Measurements from ENCODE around the gene C19orf85. TPM values are rescaled to one million over a fixed set of nuclear protein-coding genes. Genes with fewer than 3 reads are reported as not detected.

The C19orf85 gene
- total and polyA plus RNA-seq, 4 experiments from 2014 or later, result not detected

- Mint-ChIP-seq H3K27me3 (peaks cover 0 to 3% of the 10 kb centered on the region in 2 donors), H3K4me1 (peaks cover 9 to 29% (median 20%) of the 10 kb centered on the region in 4 donors), H3K36me3 (no peaks in the 10 kb centered on the region), H3K27ac (no peak overlapping the region), H3K4me3 (peak overlapping the region in 3 of 8 donors; percentile 15 to 46 (median 43)), H3K9me3 (peaks cover 0 to 2% (median 0%) of the 10 kb centered on the region in 8 donors)
- no peak for DNase-seq
- peaks cover 25% of the 10 kb centered on the region for H3K4me1 ChIP-seq (ENCODE audit: insufficient read depth, low read length)
- H3K36me3 ChIP-seq (ENCODE audit: insufficient read depth, low read length), result no peaks in the 10 kb centered on the region
- ChIA-PET POLR2A (ENCODE audit: partially characterized antibody) (interaction anchor here (0.6 kb wide), 1 partner anchor 188 kb away, joined by 3 read pairs; no protein-coding TSS in a partner anchor), CTCF (ENCODE audit: partially characterized antibody) (interaction anchor here (0.7 to 6.3 kb wide), 8 partner anchors 11 to 332 kb away, joined by 3 to 41 read pairs (median 7); partner anchors contain the start of gene UBE2S)
- H3K9me3 ChIP-seq (ENCODE audit: control insufficient read depth in 1 of 2, low read length in 2 of 2), result no peaks in the 10 kb centered on the region
- no peak overlapping the region for H3K4me3 ChIP-seq (ENCODE audit: low read length in 2 of 2)
- intact Hi-C loops (cut with micrococcal nuclease), result no loop called here
- no peaks in the 10 kb centered on the region for H3K27me3 ChIP-seq (ENCODE audit: insufficient read depth, low read length)
- H3K27ac ChIP-seq (ENCODE audit: low read depth, low read length), result no peak overlapping the region
Observed at GRCh38 chr19:55419624-55420236, 44.8 kb downstream of the C19orf85 start.

- no peaks in the 10 kb centered on the region for H3K36me3 ChIP-seq (ENCODE audit: insufficient read depth, low read length)
- ChIA-PET CTCF (ENCODE audit: partially characterized antibody) (interaction anchor here (1.1 to 6.3 kb wide), 9 partner anchors 11 to 331 kb away, joined by 3 to 41 read pairs (median 10); partner anchors contain the start of gene UBE2S), POLR2A (ENCODE audit: partially characterized antibody) (interaction anchor here (1.0 to 1.5 kb wide), 3 partner anchors 11 to 164 kb away, joined by 3 to 5 read pairs (median 3); partner anchors contain the start of gene UBE2S)
- Mint-ChIP-seq H3K9me3 (no peaks in the 10 kb centered on the region), H3K27ac (no peak overlapping the region), H3K36me3 (no peaks in the 10 kb centered on the region), H3K4me3 (no peak overlapping the region), H3K27me3 (peaks cover 0 to 3% of the 10 kb centered on the region in 2 donors), H3K4me1 (peaks cover 9 to 29% (median 20%) of the 10 kb centered on the region in 4 donors)
- H3K27me3 ChIP-seq (ENCODE audit: insufficient read depth, low read length), result no peaks in the 10 kb centered on the region
- peaks cover 25% of the 10 kb centered on the region for H3K4me1 ChIP-seq (ENCODE audit: insufficient read depth, low read length)
- intact Hi-C loops (cut with micrococcal nuclease), result no loop called here
- no peak overlapping the region for H3K27ac ChIP-seq (ENCODE audit: low read depth, low read length)
- H3K9me3 ChIP-seq (ENCODE audit: control insufficient read depth in 1 of 2, low read length in 2 of 2), result no peaks in the 10 kb centered on the region
- no peak overlapping the region for H3K4me3 ChIP-seq (ENCODE audit: low read length in 2 of 2)
- no peak for DNase-seq
Observed at GRCh38 chr19:55419103-55419502, 45.4 kb downstream of the C19orf85 start.

GRCh38 chr19:55418185-55418584 lies 46.4 kb downstream of the C19orf85 start:
- Mint-ChIP-seq H3K36me3 (no peaks in the 10 kb centered on the region), H3K27ac (peak overlapping the region in 3 of 7 donors; percentile 48 to 74 (median 68)), H3K9me3 (no peaks in the 10 kb centered on the region), H3K4me3 (no peak overlapping the region), H3K4me1 (peaks cover 9 to 29% (median 20%) of the 10 kb centered on the region in 4 donors), H3K27me3 (peaks cover 0 to 3% of the 10 kb centered on the region in 2 donors)
- Histone ChIP-seq H3K36me3 (ENCODE audit: insufficient read depth, low read length) (no peaks in the 10 kb centered on the region), H3K27ac (ENCODE audit: low read depth, low read length) (no peak overlapping the region), H3K27me3 (ENCODE audit: insufficient read depth, low read length) (no peaks in the 10 kb centered on the region), H3K4me1 (ENCODE audit: insufficient read depth, low read length) (peaks cover 25% of the 10 kb centered on the region), H3K4me3 (ENCODE audit: low read length in 2 of 2) (no peak overlapping the region), H3K9me3 (ENCODE audit: control insufficient read depth in 1 of 2, low read length in 2 of 2) (no peaks in the 10 kb centered on the region)
- peak; percentile 54 to 61 (median 60) for DNase-seq
- POLR2A ChIA-PET (ENCODE audit: partially characterized antibody), result interaction anchor here (1.0 to 1.5 kb wide), 4 partner anchors 10 to 163 kb away, joined by 3 to 6 read pairs (median 4); partner anchors contain the start of genes RPL28 and UBE2S
- CTCF ChIA-PET (ENCODE audit: partially characterized antibody), result interaction anchor here (1.2 to 6.3 kb wide), 11 partner anchors 10 to 331 kb away, joined by 3 to 41 read pairs (median 6); partner anchors contain the start of genes KMT5C and UBE2S
- intact Hi-C loops (cut with micrococcal nuclease), result loop anchor here (1.0 kb wide), 3 partner anchors 116 to 206 kb away; no protein-coding TSS in a partner anchor

Other genes with a start within 250 kb of the C19orf85 start
- gene TMEM86B, start 236.0 kb downstream of the C19orf85 start, total RNA-seq, result 10 to 100 TPM; 19.7 to 22.1 TPM
- gene TMEM86B, start 236.0 kb downstream of the C19orf85 start, polyA plus RNA-seq, result 1 to 10 TPM in 1 of 2 donors, not detected in 1; 3.5 TPM
- 100 to 1,000 TPM; 161 to 162 TPM for gene PPP6R1, start 205.7 kb downstream of the C19orf85 start, total RNA-seq
- 100 to 1,000 TPM in 1 of 2 donors, 10 to 100 TPM in 1; 22.9 to 107 TPM for gene PPP6R1, start 205.7 kb downstream of the C19orf85 start, polyA plus RNA-seq
- 10 to 100 TPM; 17.9 to 18.5 TPM for gene HSPBP1, start 184.6 kb downstream of the C19orf85 start, total RNA-seq
- gene HSPBP1, start 184.6 kb downstream of the C19orf85 start, polyA plus RNA-seq, result 10 to 100 TPM; 35.7 to 38.7 TPM
- 1 to 10 TPM; 1.4 to 1.7 TPM for gene BRSK1, start 180.8 kb downstream of the C19orf85 start, total RNA-seq
- not detected for gene BRSK1, start 180.8 kb downstream of the C19orf85 start, polyA plus RNA-seq
- 1 to 10 TPM in 1 of 2 experiments, under 1 TPM in 1; 0.87 to 1.3 TPM for gene TMEM150B, start 139.4 kb downstream of the C19orf85 start, total RNA-seq
- not detected for gene TMEM150B, start 139.4 kb downstream of the C19orf85 start, polyA plus RNA-seq
- gene KMT5C, start 124.9 kb downstream of the C19orf85 start, total RNA-seq, result 10 to 100 TPM; 23.1 to 23.5 TPM
- 1 to 10 TPM in 1 of 2 donors, under 1 TPM in 1; 0.60 to 1.5 TPM for gene KMT5C, start 124.9 kb downstream of the C19orf85 start, polyA plus RNA-seq
- gene COX6B2, start 110.0 kb downstream of the C19orf85 start, total RNA-seq, result under 1 TPM in 1 of 2 experiments, not detected in 1; 0.38 TPM
- not detected for gene COX6B2, start 110.0 kb downstream of the C19orf85 start, polyA plus RNA-seq
- not detected for gene GARIN5B, start 101.5 kb downstream of the C19orf85 start, total RNA-seq
- gene GARIN5B, start 101.5 kb downstream of the C19orf85 start, polyA plus RNA-seq, result not detected
- gene IL11, start 94.3 kb downstream of the C19orf85 start, total RNA-seq, result under 1 TPM; 0.32 to 0.47 TPM
- not detected for gene IL11, start 94.3 kb downstream of the C19orf85 start, polyA plus RNA-seq
- gene TMEM190, start 87.9 kb downstream of the C19orf85 start, total RNA-seq, result not detected
- gene TMEM190, start 87.9 kb downstream of the C19orf85 start, polyA plus RNA-seq, result not detected
- gene TMEM238, start 80.5 kb downstream of the C19orf85 start, total RNA-seq, result 1 to 10 TPM; 9.6 to 9.9 TPM
- gene TMEM238, start 80.5 kb downstream of the C19orf85 start, polyA plus RNA-seq, result 1 to 10 TPM in 1 of 2 donors, not detected in 1; 2.4 TPM
- gene RPL28, start 78.8 kb downstream of the C19orf85 start, total RNA-seq, result 1,000 to 10,000 TPM; 3,136 to 3,159 TPM
- 100 to 1,000 TPM; 257 to 784 TPM for gene RPL28, start 78.8 kb downstream of the C19orf85 start, polyA plus RNA-seq
- gene UBE2S, start 57.0 kb downstream of the C19orf85 start, total RNA-seq, result 10 to 100 TPM; 18.0 to 21.6 TPM
- 10 to 100 TPM; 24.2 to 25.4 TPM for gene UBE2S, start 57.0 kb downstream of the C19orf85 start, polyA plus RNA-seq
- not detected for gene SHISA7, start 21.5 kb downstream of the C19orf85 start, total RNA-seq
- gene SHISA7, start 21.5 kb downstream of the C19orf85 start, polyA plus RNA-seq, result not detected
- gene ISOC2, start 3.1 kb downstream of the C19orf85 start, total RNA-seq, result 10 to 100 TPM in 1 of 2 experiments, 1 to 10 TPM in 1; 9.9 to 13.7 TPM
- gene ISOC2, start 3.1 kb downstream of the C19orf85 start, polyA plus RNA-seq, result 10 to 100 TPM; 24.7 to 29.4 TPM
- gene ZNF628, start 11.9 kb upstream of the C19orf85 start, total RNA-seq, result 1 to 10 TPM; 8.1 to 9.1 TPM
- gene ZNF628, start 11.9 kb upstream of the C19orf85 start, polyA plus RNA-seq, result under 1 TPM in 1 of 2 donors, not detected in 1; 0.47 TPM
- 1 to 10 TPM; 2.7 to 3.1 TPM for gene NAT14, start 20.4 kb upstream of the C19orf85 start, total RNA-seq
- 1 to 10 TPM; 2.6 to 3.2 TPM for gene NAT14, start 20.4 kb upstream of the C19orf85 start, polyA plus RNA-seq
- gene SSC5D, start 23.7 kb upstream of the C19orf85 start, total RNA-seq, result under 1 TPM; 0.20 to 0.36 TPM
- gene SSC5D, start 23.7 kb upstream of the C19orf85 start, polyA plus RNA-seq, result not detected
- gene SBK2, start 72.4 kb upstream of the C19orf85 start, total RNA-seq, result not detected
- not detected for gene SBK2, start 72.4 kb upstream of the C19orf85 start, polyA plus RNA-seq
- gene SBK3, start 80.8 kb upstream of the C19orf85 start, total RNA-seq, result not detected
- not detected for gene SBK3, start 80.8 kb upstream of the C19orf85 start, polyA plus RNA-seq
- 1 to 10 TPM; 8.0 to 9.6 TPM for gene ZNF579, start 116.1 kb upstream of the C19orf85 start, total RNA-seq
- under 1 TPM in 1 of 2 donors, not detected in 1; 0.62 TPM for gene ZNF579, start 116.1 kb upstream of the C19orf85 start, polyA plus RNA-seq
- gene FIZ1, start 134.8 kb upstream of the C19orf85 start, total RNA-seq, result 10 to 100 TPM; 20.8 to 26.4 TPM
- gene FIZ1, start 134.8 kb upstream of the C19orf85 start, polyA plus RNA-seq, result 1 to 10 TPM in 1 of 2 donors, under 1 TPM in 1; 0.99 to 5.3 TPM
- 10 to 100 TPM; 31.2 to 34.0 TPM for gene ZNF524, start 135.5 kb upstream of the C19orf85 start, total RNA-seq
- gene ZNF524, start 135.5 kb upstream of the C19orf85 start, polyA plus RNA-seq, result 10 to 100 TPM; 26.2 to 40.1 TPM
- gene ZNF865, start 140.9 kb upstream of the C19orf85 start, total RNA-seq, result 10 to 100 TPM; 20.3 to 20.9 TPM
- gene ZNF865, start 140.9 kb upstream of the C19orf85 start, polyA plus RNA-seq, result under 1 TPM in 1 of 2 donors, not detected in 1; 0.30 TPM
- 1 to 10 TPM; 7.4 TPM for gene ZNF784, start 159.8 kb upstream of the C19orf85 start, total RNA-seq
- 1 to 10 TPM; 1.7 to 2.1 TPM for gene ZNF784, start 159.8 kb upstream of the C19orf85 start, polyA plus RNA-seq
- 100 to 1,000 TPM in 1 of 2 experiments, 10 to 100 TPM in 1; 92.7 to 105 TPM for gene ZNF580, start 176.3 kb upstream of the C19orf85 start, total RNA-seq
- 10 to 100 TPM in 1 of 2 donors, 1 to 10 TPM in 1; 7.2 to 17.8 TPM for gene ZNF580, start 176.3 kb upstream of the C19orf85 start, polyA plus RNA-seq
- 10 to 100 TPM; 21.2 to 23.4 TPM for gene ZNF581, start 178.9 kb upstream of the C19orf85 start, total RNA-seq
- gene ZNF581, start 178.9 kb upstream of the C19orf85 start, polyA plus RNA-seq, result 10 to 100 TPM; 22.5 to 28.5 TPM
- gene CCDC106, start 183.5 kb upstream of the C19orf85 start, total RNA-seq, result 1 to 10 TPM; 1.2 to 1.5 TPM
- under 1 TPM; 0.47 to 0.69 TPM for gene CCDC106, start 183.5 kb upstream of the C19orf85 start, polyA plus RNA-seq
- 100 to 1,000 TPM; 256 to 259 TPM for gene U2AF2, start 190.3 kb upstream of the C19orf85 start, total RNA-seq
- 10 to 100 TPM in 1 of 2 donors, 1 to 10 TPM in 1; 1.3 to 14.3 TPM for gene U2AF2, start 190.3 kb upstream of the C19orf85 start, polyA plus RNA-seq
- 10 to 100 TPM; 53.9 to 56.9 TPM for gene EPN1, start 210.5 kb upstream of the C19orf85 start, total RNA-seq
- 10 to 100 TPM in 1 of 2 donors, 1 to 10 TPM in 1; 3.9 to 15.6 TPM for gene EPN1, start 210.5 kb upstream of the C19orf85 start, polyA plus RNA-seq

Measured in CD4-positive, alpha-beta memory T cell (primary cell).